Neural cell (in vitro differentiated cells): ENCODE results near the gene RBBP8NL. TPM values are rescaled to one million over a fixed set of nuclear protein-coding genes. Genes with fewer than 3 reads are reported as not detected.

ENCODE experiments used
- H2AFZ ChIP-seq: fragments of 200-600, 300-800 bp; sonication (generic), shearing (Covaris generic); 2 replicates; pipeline ENCODE4 v1.6.0; 2014; ENCODE audit warnings: low read depth, mild to moderate bottlenecking, antibody characterized with exemption, low read length, moderate library complexity
- H3F3A ChIP-seq: fragments of 200-600 bp; shearing (Covaris generic); 2 replicates; pipeline ENCODE4 v1.6.1; 2016; ENCODE audit warnings: mild to moderate bottlenecking, moderate library complexity, mixed read lengths, antibody characterized with exemption, low read length; ENCODE audit not compliant: insufficient read depth, poor library complexity, severe bottlenecking
- H3K27ac ChIP-seq: fragments of 200-600, 300-800 bp; sonication (generic), shearing (Covaris generic); 2 replicates; pipeline ENCODE4 v1.5.1; 2014; ENCODE audit warnings: mild to moderate bottlenecking, low read length, moderate library complexity
- H3K27me3 ChIP-seq: fragments of 300-800, 200-600 bp; sonication (generic), shearing (Covaris generic); 2 replicates; pipeline ENCODE4 v1.6.0; 2014; ENCODE audit warnings: mild to moderate bottlenecking, low read depth, low read length, moderate library complexity; ENCODE audit not compliant: insufficient read depth
- H3K36me3 ChIP-seq: fragments of 300-800, 200-600 bp; sonication (generic), shearing (Covaris generic); 2 replicates; pipeline ENCODE4 v1.5.1; 2014; ENCODE audit warnings: mild to moderate bottlenecking, antibody characterized with exemption, low read length, moderate library complexity; ENCODE audit not compliant: insufficient read depth
- H3K4me2 ChIP-seq: fragments of 300-800, 200-600 bp; sonication (generic), shearing (Covaris generic); 2 replicates; pipeline ENCODE4 v1.6.0; 2014; ENCODE audit warnings: mild to moderate bottlenecking, low read length
- H3K4me3 ChIP-seq: fragments of 300-800, 200-600 bp; sonication (generic), shearing (Covaris generic); 2 replicates; pipeline ENCODE4 v1.5.1; 2014; ENCODE audit warnings: mild to moderate bottlenecking, low read length, moderate library complexity
- H3K79me2 ChIP-seq: fragments of 200-600 bp; shearing (Covaris generic); replicated peaks from 2 replicates; pipeline ENCODE4 v1.6.0; 2014; ENCODE audit warnings: mild to moderate bottlenecking, low read length, moderate library complexity; ENCODE audit not compliant: insufficient read depth
- H3K9ac ChIP-seq: fragments of 300-800, 200-600 bp; sonication (generic), shearing (Covaris generic); 2 replicates; pipeline ENCODE4 v1.6.1; 2016; ENCODE audit warnings: mild to moderate bottlenecking, low read length, mixed read lengths
- H3K9me2 ChIP-seq: fragments of 200-600 bp; shearing (Covaris generic); 2 replicates; pipeline ENCODE4 v1.6.1; 2016; ENCODE audit warnings: mild to moderate bottlenecking, low read length, mixed read lengths; ENCODE audit not compliant: insufficient read depth
- H3K9me3 ChIP-seq: fragments of 200-600, 300-800 bp; sonication (generic), shearing (Covaris generic); 2 replicates; pipeline ENCODE4 v1.6.1; 2016; ENCODE audit warnings: mild to moderate bottlenecking, mixed run types, low read length, moderate library complexity, mixed read lengths
- H4K20me1 ChIP-seq: fragments of 200-600 bp; shearing (Covaris generic); 2 replicates; pipeline ENCODE4 v1.6.1; 2016; ENCODE audit warnings: mild to moderate bottlenecking, mixed run types; ENCODE audit not compliant: insufficient read depth
- EP300 ChIP-seq: fragments of 450-650 bp; conservative IDR thresholded peaks from 2 replicates; pipeline ENCODE4 v1.6.1; 2014; ENCODE audit warnings: antibody characterized with exemption, mild to moderate bottlenecking, moderate library complexity; ENCODE audit not compliant: poor library complexity, severe bottlenecking
- EZH2 ChIP-seq: fragments of 200-600, 300-800 bp; shearing (Covaris generic), sonication (generic); IDR thresholded peaks from 2 replicates; pipeline ENCODE4 v1.6.1; 2014; ENCODE audit warnings: antibody characterized with exemption, low read length, borderline replicate concordance, mild to moderate bottlenecking; ENCODE audit not compliant: insufficient read depth, poor library complexity, severe bottlenecking
- MXI1 ChIP-seq: fragments of 450-650 bp; conservative IDR thresholded peaks from 2 replicates; pipeline ENCODE4 v1.6.1; 2014; ENCODE audit warnings: antibody characterized with exemption, mild to moderate bottlenecking; ENCODE audit not compliant: poor library complexity, severe bottlenecking
- POLR2AphosphoS5 ChIP-seq: IDR thresholded peaks from 2 replicates; pipeline ENCODE4 v1.6.1; 2012
- RAD21 ChIP-seq: fragments of 450-650 bp; conservative IDR thresholded peaks from 2 replicates; pipeline ENCODE4 v1.6.1; 2014; ENCODE audit warnings: antibody characterized with exemption, mild to moderate bottlenecking, moderate library complexity
- REST ChIP-seq: IDR thresholded peaks from 2 replicates; pipeline ENCODE4 v1.6.1; 2012; ENCODE audit warnings: borderline replicate concordance
- SMC3 ChIP-seq: fragments of 450-650 bp; conservative IDR thresholded peaks from 2 replicates; pipeline ENCODE4 v1.6.1; 2014; ENCODE audit warnings: antibody characterized with exemption, mild to moderate bottlenecking, moderate library complexity; ENCODE audit not compliant: poor library complexity
- TAF1 ChIP-seq: IDR thresholded peaks from 2 replicates; pipeline ENCODE4 v1.6.1; 2012; ENCODE audit warnings: low read depth
- polyA plus RNA-seq: library from polyadenylated mRNA; depleted of rRNA; stranded (reverse); fragments of >200 nt; gene quantifications from 2 replicates; pipeline ENCODE4 v1.2.3, GENCODE V29; 2014
- TF ChIP-seq, protein P1 (sequence below): fragments of 450-650 bp; IDR thresholded peaks from 2 replicates; pipeline ENCODE4 v1.5.1; 2014; ENCODE audit warnings: antibody characterized with exemption, mild to moderate bottlenecking, moderate library complexity; ENCODE audit not compliant: poor library complexity, severe bottlenecking

Gene RBBP8NL
- polyA plus RNA-seq, 1 donor from 2014 or later = not detected

GRCh38 chr20:62410746-62411478, 16.4 kb downstream of the RBBP8NL start:
- Histone ChIP-seq H3K27me3 (no peaks in the 10 kb centered on the region), H3K4me3 (no peak overlapping the region), H3K9me3 (no peaks in the 10 kb centered on the region), H3K27ac (no peak overlapping the region), H3K36me3 (no peaks in the 10 kb centered on the region), H4K20me1 (no peaks in the 10 kb centered on the region), H3K4me2 (no peak overlapping the region), H3K79me2 (peaks cover 8% of the 10 kb centered on the region), H3K9me2 (no peaks in the 10 kb centered on the region), H2AFZ (no peak overlapping the region), H3K9ac (no peak overlapping the region), H3F3A (no peaks in the 10 kb centered on the region)
- TF ChIP-seq, protein P1, sequence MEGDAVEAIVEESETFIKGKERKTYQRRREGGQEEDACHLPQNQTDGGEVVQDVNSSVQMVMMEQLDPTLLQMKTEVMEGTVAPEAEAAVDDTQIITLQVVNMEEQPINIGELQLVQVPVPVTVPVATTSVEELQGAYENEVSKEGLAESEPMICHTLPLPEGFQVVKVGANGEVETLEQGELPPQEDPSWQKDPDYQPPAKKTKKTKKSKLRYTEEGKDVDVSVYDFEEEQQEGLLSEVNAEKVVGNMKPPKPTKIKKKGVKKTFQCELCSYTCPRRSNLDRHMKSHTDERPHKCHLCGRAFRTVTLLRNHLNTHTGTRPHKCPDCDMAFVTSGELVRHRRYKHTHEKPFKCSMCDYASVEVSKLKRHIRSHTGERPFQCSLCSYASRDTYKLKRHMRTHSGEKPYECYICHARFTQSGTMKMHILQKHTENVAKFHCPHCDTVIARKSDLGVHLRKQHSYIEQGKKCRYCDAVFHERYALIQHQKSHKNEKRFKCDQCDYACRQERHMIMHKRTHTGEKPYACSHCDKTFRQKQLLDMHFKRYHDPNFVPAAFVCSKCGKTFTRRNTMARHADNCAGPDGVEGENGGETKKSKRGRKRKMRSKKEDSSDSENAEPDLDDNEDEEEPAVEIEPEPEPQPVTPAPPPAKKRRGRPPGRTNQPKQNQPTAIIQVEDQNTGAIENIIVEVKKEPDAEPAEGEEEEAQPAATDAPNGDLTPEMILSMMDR = no peak
- no peak for TF ChIP-seq SMC3
- no peak for TF ChIP-seq EZH2
- no peak for TF ChIP-seq POLR2AphosphoS5
- TF ChIP-seq RAD21 = no peak
- no peak for TF ChIP-seq EP300

DNA sequence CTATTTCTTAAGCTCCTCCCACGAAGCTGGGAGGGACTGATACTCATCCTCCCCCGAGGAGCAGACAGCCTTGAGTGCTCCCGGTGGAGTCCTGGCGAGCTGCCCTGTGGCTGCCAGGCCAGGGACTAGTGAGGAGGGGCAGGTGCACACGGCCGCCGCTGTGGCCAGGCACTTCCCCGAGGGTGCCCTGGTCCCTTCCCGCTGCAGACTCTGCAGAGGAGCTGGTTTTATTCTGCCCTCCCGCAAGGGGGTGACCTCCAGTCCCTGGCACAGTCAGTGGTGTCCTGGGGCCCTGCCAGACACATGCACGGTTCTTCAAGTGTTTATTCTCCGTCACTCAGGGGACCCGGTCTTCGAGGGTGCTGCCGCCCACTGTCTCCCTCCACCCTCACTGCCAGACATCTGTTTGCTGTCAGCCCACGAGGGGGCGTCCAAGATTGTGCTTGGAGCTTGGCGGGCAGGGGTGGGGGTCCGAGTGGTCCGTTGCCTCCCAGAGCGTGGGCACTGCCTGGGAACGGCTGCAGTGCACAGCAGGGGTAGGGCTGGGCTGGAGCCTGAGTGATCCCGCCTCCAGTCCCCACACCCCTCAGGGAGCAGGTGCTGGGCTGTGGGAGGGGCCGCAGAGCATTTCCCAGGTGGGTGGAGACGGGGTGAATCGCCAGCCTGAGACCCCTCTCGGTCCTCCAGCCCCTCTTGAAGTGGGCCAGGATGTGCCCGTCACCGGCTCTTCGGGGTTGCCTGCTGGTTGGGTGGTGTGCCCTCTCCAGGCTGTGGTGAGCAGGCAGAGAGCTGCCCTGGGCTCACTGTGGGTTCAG, 17.2 kb downstream of the RBBP8NL start:
- Histone ChIP-seq H3F3A (no peaks in the 10 kb centered on the region), H2AFZ (no peak overlapping the region), H3K36me3 (no peaks in the 10 kb centered on the region), H4K20me1 (no peaks in the 10 kb centered on the region), H3K9ac (no peak overlapping the region), H3K27me3 (no peaks in the 10 kb centered on the region), H3K9me2 (no peaks in the 10 kb centered on the region), H3K79me2 (peaks cover 9% of the 10 kb centered on the region), H3K9me3 (no peaks in the 10 kb centered on the region), H3K4me2 (no peak overlapping the region), H3K4me3 (no peak overlapping the region), H3K27ac (no peak overlapping the region)
- no peak for TF ChIP-seq TAF1
- no peak for TF ChIP-seq REST
- TF ChIP-seq EZH2 = no peak
- peak; percentile 81 for TF ChIP-seq SMC3
- no peak for TF ChIP-seq EP300
- no peak for TF ChIP-seq MXI1
- TF ChIP-seq, protein P1 = peak; percentile 76
- TF ChIP-seq POLR2AphosphoS5 = no peak
- TF ChIP-seq RAD21 = peak; percentile 76
